Activated CD4-positive, CD25-positive, alpha-beta regulatory T cell treated with anti-CD3 and anti-CD28 coated beads, Interleukin-2, amount 50 U/mL, for 16 hours (primary cell): ENCODE data around the gene OGDH.

Experiments
- DNase-seq: peaks from one replicate; pipeline ENCODE4 v3.0.0-alpha.2; 2020; ENCODE audit warnings: low read depth, low spot score

The OGDH gene

GRCh38 chr7:44637788-44638594 lies 31.6 kb downstream of the OGDH start:
- peak; percentile 50 for DNase-seq

GRCh38 chr7:44638611-44639557 lies 32.5 kb downstream of the OGDH start:
- peak; percentile 66 for DNase-seq

GRCh38 chr7:44639671-44640321 lies 33.4 kb downstream of the OGDH start:
- no peak for DNase-seq

- DNase-seq, result no peak
Observed at GRCh38 chr7:44643206-44643605, 36.8 kb downstream of the OGDH start.

GRCh38 chr7:44645254-44645653 lies 38.8 kb downstream of the OGDH start:
- no peak for DNase-seq

GRCh38 chr7:44645696-44646095 lies 39.3 kb downstream of the OGDH start:
- DNase-seq, result no peak

- no peak for DNase-seq
Observed at GRCh38 chr7:44646176-44646920, 39.9 kb downstream of the OGDH start.

- DNase-seq, result no peak
Observed at GRCh38 chr7:44646921-44647636, 40.7 kb downstream of the OGDH start.

GRCh38 chr7:44647981-44648714 lies 41.7 kb downstream of the OGDH start:
- DNase-seq, result no peak

- DNase-seq, result no peak
Observed at GRCh38 chr7:44650242-44650641, 43.8 kb downstream of the OGDH start.

- no peak for DNase-seq
Observed at GRCh38 chr7:44650772-44651171, 44.3 kb downstream of the OGDH start.

GRCh38 chr7:44652535-44652934 lies 46.1 kb downstream of the OGDH start:
- DNase-seq, result no peak

- DNase-seq, result no peak
Observed at GRCh38 chr7:44654255-44654796, 47.9 kb downstream of the OGDH start.

GRCh38 chr7:44655341-44655740 lies 48.9 kb downstream of the OGDH start:
- DNase-seq, result no peak

- DNase-seq, result no peak
Observed at GRCh38 chr7:44658979-44659378, 52.6 kb downstream of the OGDH start.

- no peak for DNase-seq
Observed at GRCh38 chr7:44661233-44661632, 54.8 kb downstream of the OGDH start.

GRCh38 chr7:44664780-44665461 lies 58.5 kb downstream of the OGDH start:
- no peak for DNase-seq

GRCh38 chr7:44665531-44666213 lies 59.2 kb downstream of the OGDH start:
- no peak for DNase-seq

- no peak for DNase-seq
Observed at GRCh38 chr7:44666566-44666965, 60.1 kb downstream of the OGDH start.
